ENCODE measurements around the gene SNAPIN. TPM values are rescaled to one million over a fixed set of nuclear protein-coding genes. Genes with fewer than 3 reads are reported as not detected.
"Not testable (repeated sequence)": the region's sequence is repeated elsewhere in the genome, so short reads cannot be mapped to it uniquely, and the experiment has no call there.

The SNAPIN gene
- total RNA-seq, 2 donors from 2014 or later: 64.9 to 73.0 TPM

DNA sequence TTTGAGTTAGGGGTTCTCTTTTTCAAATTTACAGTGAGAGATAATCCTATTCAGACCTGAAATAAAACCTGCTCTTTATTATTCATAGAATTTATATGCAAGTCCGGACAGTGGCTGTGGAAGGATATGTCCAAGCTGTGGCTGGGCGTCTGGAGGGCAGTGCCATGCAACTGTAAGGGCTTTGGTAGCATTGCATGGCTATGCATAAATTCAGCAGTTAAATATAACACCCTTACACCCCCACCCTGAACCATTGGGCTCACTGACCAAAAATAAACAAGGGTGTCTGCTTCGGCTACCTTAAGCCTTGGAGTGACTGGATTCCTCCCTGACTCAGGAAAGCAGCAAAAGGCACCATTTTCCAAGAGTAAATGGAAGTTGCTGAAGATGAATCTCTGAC lies 19.2 kb upstream of the SNAPIN start:
- H3K4me1 ChIP-seq (replicated peaks): no peaks in the 10 kb centered on the region

DNA sequence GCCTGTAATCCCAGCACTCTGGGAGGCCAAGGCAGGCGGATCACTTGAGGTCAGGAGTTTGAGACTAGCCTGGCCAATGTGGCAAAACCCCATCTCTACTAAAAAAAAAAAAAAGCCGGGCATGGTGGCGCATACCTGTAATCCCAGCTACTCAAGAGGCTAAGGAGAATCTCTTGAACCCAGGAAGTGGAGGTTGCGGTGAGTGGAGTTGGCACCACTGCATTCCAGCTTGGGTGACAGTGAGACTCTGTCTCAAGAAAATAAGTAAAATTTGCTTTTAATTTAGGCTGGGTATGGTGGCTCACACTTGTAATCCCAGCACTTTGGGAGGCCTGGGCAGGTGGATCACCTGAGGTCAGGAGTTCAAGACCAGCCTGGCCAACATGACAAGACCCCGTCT lies 18.3 kb upstream of the SNAPIN start:
- H3K36me3 ChIP-seq: peaks cover 6 to 20% of the 10 kb centered on the region in 2 donors

More for the DNA sequence above, 19.2 kb upstream of the SNAPIN start:
- no peak for DNase-seq (ENCODE audit: low spot score)
- Histone ChIP-seq H3K4me3 (no peak overlapping the region), H3K9me3 (no peaks in the 10 kb centered on the region), H3K27ac (no peak overlapping the region), H3K27me3 (replicated peaks; ENCODE audit: insufficient read depth) (no peaks in the 10 kb centered on the region), H3K36me3 (peaks cover 6 to 20% of the 10 kb centered on the region in 2 donors)
- 74% methylated on average over 3 of the region's 3 CpGs for WGBS
- TF ChIP-seq, protein P1, sequence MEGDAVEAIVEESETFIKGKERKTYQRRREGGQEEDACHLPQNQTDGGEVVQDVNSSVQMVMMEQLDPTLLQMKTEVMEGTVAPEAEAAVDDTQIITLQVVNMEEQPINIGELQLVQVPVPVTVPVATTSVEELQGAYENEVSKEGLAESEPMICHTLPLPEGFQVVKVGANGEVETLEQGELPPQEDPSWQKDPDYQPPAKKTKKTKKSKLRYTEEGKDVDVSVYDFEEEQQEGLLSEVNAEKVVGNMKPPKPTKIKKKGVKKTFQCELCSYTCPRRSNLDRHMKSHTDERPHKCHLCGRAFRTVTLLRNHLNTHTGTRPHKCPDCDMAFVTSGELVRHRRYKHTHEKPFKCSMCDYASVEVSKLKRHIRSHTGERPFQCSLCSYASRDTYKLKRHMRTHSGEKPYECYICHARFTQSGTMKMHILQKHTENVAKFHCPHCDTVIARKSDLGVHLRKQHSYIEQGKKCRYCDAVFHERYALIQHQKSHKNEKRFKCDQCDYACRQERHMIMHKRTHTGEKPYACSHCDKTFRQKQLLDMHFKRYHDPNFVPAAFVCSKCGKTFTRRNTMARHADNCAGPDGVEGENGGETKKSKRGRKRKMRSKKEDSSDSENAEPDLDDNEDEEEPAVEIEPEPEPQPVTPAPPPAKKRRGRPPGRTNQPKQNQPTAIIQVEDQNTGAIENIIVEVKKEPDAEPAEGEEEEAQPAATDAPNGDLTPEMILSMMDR (IDR thresholded peaks at IDR 0.05): no peak
- no peak for TF ChIP-seq POLR2AphosphoS5 (IDR thresholded peaks at IDR 0.05)
- no peak for TF ChIP-seq POLR2A (IDR thresholded peaks at IDR 0.05)
- intact Hi-C loops (cut with DNase I): no loop called here

DNA sequence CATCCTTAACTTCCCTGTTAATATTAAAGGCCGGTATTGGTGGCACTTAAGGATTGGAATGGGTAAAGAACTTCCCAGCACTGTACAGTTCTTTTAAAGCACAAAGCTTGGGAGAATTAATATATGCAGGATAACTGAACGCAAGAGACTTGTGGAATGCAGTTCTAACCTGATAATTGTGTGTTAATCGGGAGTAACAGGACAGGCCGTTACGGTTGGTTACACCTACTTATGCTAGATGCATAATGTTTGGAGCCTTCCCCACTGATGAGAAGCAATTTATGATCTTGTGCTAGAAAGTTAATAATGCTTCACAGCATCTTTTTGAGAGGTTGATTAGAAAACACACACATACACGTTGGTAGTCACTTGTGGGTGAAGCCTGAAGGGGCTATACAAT lies 17.6 kb upstream of the SNAPIN start:
- H3K27me3 ChIP-seq (replicated peaks; ENCODE audit: insufficient read depth): no peaks in the 10 kb centered on the region
- H3K9me3 ChIP-seq: no peaks in the 10 kb centered on the region
- TF ChIP-seq POLR2AphosphoS5 (IDR thresholded peaks at IDR 0.05): no peak
- TF ChIP-seq, protein P1 (IDR thresholded peaks at IDR 0.05): no peak
- no peak for TF ChIP-seq POLR2A (IDR thresholded peaks at IDR 0.05)
- no peak for DNase-seq (ENCODE audit: low spot score)
- 65% methylated on average over 6 of the region's 6 CpGs for WGBS
- no peak overlapping the region for H3K4me3 ChIP-seq
- intact Hi-C loops (cut with DNase I): no loop called here
- H3K27ac ChIP-seq: no peak overlapping the region
- peaks cover 8 to 20% of the 10 kb centered on the region in 2 donors for H3K36me3 ChIP-seq
- H3K4me1 ChIP-seq (replicated peaks): no peaks in the 10 kb centered on the region

More for the DNA sequence above, 18.3 kb upstream of the SNAPIN start:
- H3K4me1 ChIP-seq (replicated peaks); DNase-seq (ENCODE audit: low spot score); H3K9me3 ChIP-seq; H3K27ac ChIP-seq; H3K27me3 ChIP-seq (replicated peaks; ENCODE audit: insufficient read depth); H3K4me3 ChIP-seq; intact Hi-C loops (cut with DNase I): not testable (repeated sequence)
- WGBS: 96% methylated on average over 5 of the region's 5 CpGs

DNA sequence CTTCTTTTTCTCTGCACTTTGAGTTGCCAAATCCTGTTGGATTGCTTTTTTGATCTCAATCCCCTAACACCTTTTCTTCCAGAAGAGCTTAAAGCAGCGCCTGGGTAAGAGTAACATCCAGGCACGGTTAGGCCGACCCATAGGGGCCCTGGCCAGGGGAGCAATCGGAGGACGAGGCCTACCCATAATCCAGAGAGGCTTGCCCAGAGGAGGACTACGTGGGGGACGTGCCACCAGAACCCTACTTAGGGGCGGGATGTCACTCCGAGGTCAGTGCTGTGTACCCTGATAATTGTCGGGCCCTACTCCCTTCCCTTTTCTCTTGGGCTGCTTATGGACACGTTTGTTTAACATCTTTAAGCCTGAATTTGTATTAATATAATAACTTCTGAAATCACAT lies 16.3 kb upstream of the SNAPIN start:
- no peaks in the 10 kb centered on the region for H3K4me1 ChIP-seq (replicated peaks)
- TF ChIP-seq POLR2AphosphoS5 (IDR thresholded peaks at IDR 0.05): no peak
- no peak for TF ChIP-seq POLR2A (IDR thresholded peaks at IDR 0.05)
- TF ChIP-seq, protein P1 (IDR thresholded peaks at IDR 0.05): no peak
- DNase-seq (ENCODE audit: low spot score): no peak
- no peaks in the 10 kb centered on the region for H3K9me3 ChIP-seq
- H3K4me3 ChIP-seq: no peak overlapping the region
- no peaks in the 10 kb centered on the region for H3K27me3 ChIP-seq (replicated peaks; ENCODE audit: insufficient read depth)
- 83% methylated on average over 11 of the region's 11 CpGs for WGBS
- peaks cover 10 to 20% of the 10 kb centered on the region in 2 donors for H3K36me3 ChIP-seq
- no peak overlapping the region for H3K27ac ChIP-seq
- intact Hi-C loops (cut with DNase I): no loop called here

DNA sequence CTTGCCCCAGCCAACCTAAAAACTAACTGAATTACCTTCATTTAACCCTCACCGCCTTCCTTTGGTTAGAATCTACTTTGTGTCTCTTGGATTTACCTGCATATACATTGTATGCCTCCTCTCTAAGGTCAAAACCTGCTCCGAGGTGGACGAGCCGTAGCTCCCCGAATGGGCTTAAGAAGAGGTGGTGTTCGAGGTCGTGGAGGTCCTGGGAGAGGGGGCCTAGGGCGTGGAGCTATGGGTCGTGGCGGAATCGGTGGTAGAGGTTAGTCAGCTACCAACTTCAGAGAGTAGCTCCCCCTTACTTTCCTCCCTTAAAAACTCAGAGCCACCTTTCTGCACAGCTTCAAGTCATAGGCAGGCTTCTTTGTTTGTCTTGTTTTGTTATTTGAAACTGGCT lies 15.4 kb upstream of the SNAPIN start:
- peaks cover 10 to 16% of the 10 kb centered on the region in 2 donors for H3K36me3 ChIP-seq
- no peaks in the 10 kb centered on the region for H3K27me3 ChIP-seq (replicated peaks; ENCODE audit: insufficient read depth)
- no peak overlapping the region for H3K4me3 ChIP-seq
- no peaks in the 10 kb centered on the region for H3K4me1 ChIP-seq (replicated peaks)
- WGBS: 88% methylated on average over 11 of the region's 11 CpGs
- no peak for DNase-seq (ENCODE audit: low spot score)
- H3K9me3 ChIP-seq: no peaks in the 10 kb centered on the region
- intact Hi-C loops (cut with DNase I): no loop called here
- TF ChIP-seq POLR2AphosphoS5 (IDR thresholded peaks at IDR 0.05) (no peak), POLR2A (IDR thresholded peaks at IDR 0.05) (no peak)
- TF ChIP-seq, protein P1 (IDR thresholded peaks at IDR 0.05): no peak
- H3K27ac ChIP-seq: no peak overlapping the region
